HG03139 (cell line): ENCODE measurements around the gene THEMIS.
"Not testable (repeated sequence)": the region's sequence is repeated elsewhere in the genome, so short reads cannot be mapped to it uniquely, and the experiment has no call there.

ENCODE experiments used
- ATAC-seq: cut with Tn5 transposase; IDR thresholded peaks from one replicate; pipeline ENCODE4 v1.9.1; 2021; ENCODE audit not compliant: unreplicated experiment

The THEMIS gene

DNA sequence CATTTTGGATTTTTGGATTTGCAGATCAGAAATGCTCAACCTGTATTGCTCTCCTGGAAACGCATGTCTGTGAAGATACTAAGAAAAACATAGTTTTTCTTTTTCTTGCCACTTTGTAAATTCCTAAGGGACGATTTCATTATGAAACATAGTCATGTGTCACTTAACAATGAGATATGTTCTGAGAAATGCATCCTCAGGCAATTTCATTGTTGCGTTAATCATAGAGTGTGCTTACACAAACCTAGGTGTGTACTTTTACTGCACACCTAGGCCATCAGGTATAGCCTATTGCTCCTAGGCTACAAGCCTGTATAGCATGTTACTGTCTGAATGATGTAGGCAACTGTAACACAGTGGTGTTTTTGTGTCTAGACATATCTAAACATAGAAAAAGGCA lies 13.4 kb upstream of the THEMIS start:
- no peak for ATAC-seq

- no peak for ATAC-seq
Measured at GRCh38 chr6:127912914-127913313, 12.1 kb upstream of the THEMIS start.

DNA sequence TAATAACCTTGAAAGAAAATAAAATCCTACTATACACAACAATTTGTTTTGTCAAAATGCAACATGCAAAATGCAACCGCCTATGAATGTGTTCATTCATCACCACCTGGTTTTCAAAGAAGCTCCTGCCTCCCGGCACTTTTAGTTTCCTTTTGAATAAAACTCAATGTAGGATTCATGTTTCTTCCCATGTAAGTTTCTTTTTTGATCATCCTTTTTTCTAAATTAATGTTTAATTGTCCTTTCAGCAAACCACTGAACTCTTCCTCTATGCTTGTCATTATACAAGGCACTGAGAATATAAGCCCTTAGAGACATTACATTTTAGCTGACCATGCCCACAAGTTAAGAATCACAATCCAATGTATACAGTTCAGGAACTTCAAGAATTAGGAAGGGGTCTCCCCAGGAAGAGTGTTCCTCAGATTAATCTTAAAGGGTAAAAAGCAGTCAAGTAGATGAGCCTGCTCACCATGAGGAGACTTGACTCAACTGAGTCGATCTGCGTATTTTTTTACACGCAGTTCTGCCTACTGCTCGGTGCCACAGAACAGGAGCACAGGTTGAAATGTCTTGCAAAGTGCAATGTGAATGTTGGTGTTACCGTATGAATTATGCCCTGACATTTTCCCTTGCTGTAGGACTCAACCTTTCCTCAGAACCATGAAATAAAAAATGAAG lies 7.2 kb upstream of the THEMIS start:
- ATAC-seq, result peak; percentile 65

- no peak for ATAC-seq
Measured at GRCh38 chr6:127904160-127904559, 3.3 kb upstream of the THEMIS start.

- ATAC-seq, result no peak
Measured at GRCh38 chr6:127902933-127903332, 2.1 kb upstream of the THEMIS start.

- no peak for ATAC-seq
Measured at GRCh38 chr6:127897484-127897883, 3.4 kb downstream of the THEMIS start.

- no peak for ATAC-seq
Measured at GRCh38 chr6:127894051-127894450, 6.8 kb downstream of the THEMIS start.

GRCh38 chr6:127893541-127893940 lies 7.3 kb downstream of the THEMIS start:
- ATAC-seq, result no peak

DNA sequence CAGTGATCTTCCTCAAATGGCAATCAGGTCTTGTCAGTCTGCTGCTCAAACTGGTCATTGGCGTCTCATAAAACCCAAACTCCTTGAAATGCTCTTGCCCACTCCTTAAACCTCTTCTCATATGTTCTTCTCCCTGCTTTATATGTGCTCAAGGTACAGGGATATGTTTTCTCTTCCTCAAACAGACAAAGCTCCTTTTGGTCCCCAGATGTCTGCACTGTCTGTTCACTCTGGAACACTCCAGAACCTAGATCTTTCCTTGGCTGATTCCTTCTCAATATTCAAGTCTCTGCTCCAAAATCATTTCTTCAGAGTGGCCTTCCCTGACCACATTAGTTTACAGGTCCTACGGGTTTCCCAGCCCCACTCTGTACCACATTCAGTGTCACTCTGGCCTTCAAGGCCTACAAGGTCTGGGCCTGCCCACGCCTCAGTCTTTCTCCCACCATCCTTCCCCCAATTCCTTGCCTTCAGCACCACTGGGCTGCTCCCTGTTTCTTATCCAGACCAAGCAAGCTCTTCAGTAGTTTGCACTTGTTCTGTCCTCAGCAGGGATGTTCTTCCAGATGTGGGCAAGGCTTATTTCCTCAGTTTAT lies 9.0 kb downstream of the THEMIS start:
- no peak for ATAC-seq

GRCh38 chr6:127886603-127887002 lies 14.3 kb downstream of the THEMIS start:
- ATAC-seq, result no peak

GRCh38 chr6:127884134-127884533 lies 16.7 kb downstream of the THEMIS start:
- no peak for ATAC-seq

DNA sequence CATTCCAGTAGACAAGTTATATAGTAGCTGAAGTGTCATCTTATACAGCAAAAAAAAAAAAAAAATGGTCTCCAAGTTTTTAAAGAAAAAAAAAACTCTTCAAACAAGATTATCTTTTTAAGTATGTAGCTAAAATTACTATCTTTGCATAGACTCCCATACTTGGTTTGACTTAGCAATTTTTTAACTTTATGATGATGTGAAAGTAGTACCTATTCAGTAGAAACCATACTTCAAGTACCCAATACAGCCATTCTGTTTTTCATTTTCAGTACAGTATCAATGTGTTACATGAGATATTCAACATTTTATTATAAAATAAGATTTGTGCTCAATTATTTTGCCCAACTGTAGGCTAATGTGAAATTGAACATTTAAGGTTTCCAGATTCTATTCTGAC lies 18.9 kb downstream of the THEMIS start:
- ATAC-seq, result not testable (repeated sequence)

- no peak for ATAC-seq
Measured at GRCh38 chr6:127880429-127880828, 20.4 kb downstream of the THEMIS start.

- no peak for ATAC-seq
Measured at GRCh38 chr6:127879685-127880084, 21.2 kb downstream of the THEMIS start.

DNA sequence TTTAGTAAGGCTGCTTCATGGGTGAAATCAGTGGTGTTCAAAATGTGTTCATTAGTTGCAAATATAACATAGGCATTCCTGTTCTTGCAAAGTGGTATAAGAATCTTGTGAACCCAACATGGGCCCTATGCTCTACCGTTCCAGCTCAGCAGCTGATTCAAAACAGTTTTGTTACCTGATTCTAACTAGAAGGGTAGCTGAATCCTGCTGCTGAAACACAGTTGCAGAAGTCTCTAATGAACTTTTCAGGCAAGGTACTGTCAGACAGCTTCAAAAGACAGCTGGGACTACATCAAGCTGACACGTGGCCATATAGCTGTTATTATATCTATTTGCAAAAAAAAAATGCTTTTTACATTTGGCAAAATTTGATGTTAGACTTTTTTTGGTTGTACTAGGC lies 22.7 kb downstream of the THEMIS start:
- ATAC-seq, result no peak

GRCh38 chr6:127877231-127877630 lies 23.6 kb downstream of the THEMIS start:
- ATAC-seq, result no peak

DNA sequence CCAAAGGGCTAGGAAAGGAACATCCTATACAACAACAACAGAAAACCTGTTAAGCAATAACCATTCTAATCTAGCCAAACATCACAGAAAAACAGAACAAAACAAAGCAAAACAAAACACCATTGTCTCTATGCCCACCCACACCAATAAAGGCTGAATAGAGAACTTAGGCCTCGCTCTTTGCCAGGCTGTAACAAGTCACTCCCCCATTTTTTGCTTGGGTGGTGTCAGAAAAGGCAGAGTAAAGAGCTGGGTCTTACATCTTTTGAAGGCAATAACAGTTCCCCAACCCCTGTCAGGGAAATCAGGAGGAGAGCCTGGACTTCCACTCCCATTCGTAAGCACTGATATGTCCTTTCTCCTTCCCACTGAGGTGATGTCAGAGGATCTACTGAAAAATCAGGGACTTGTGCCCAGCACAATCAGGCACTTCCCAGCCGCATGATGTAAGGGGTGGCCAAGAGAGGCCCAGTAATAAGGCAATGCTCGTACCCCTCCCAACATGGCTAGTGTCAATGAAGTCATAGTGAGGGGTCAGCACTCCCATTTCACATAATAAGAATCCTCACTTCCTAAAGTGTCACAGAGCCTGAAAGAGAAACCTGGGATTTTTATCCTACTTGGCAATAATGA lies 31.0 kb downstream of the THEMIS start:
- no peak for ATAC-seq

- ATAC-seq, result no peak
Measured at GRCh38 chr6:127869183-127869582, 31.7 kb downstream of the THEMIS start.

GRCh38 chr6:127868338-127868737 lies 32.5 kb downstream of the THEMIS start:
- ATAC-seq, result no peak

GRCh38 chr6:127866766-127867165 lies 34.1 kb downstream of the THEMIS start:
- no peak for ATAC-seq

DNA sequence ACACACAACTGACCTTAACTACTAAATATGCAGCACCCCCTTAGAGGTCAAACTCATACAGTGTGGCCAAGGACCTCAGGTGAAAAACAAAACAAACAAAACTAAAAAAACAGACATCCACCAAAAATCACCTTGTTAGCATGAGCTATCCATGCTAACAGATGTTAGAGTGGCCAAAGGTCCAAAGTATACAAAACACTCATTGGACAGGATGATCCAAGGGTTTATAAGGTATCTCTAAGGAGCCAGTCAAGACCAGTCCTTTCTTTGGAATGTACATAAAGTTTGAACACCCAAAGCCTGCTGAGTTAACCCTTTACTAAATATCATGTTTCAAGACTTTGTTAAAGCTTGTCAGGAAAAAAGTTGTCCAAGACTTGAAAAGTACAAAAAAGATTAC lies 35.8 kb downstream of the THEMIS start:
- no peak for ATAC-seq

GRCh38 chr6:127864701-127865100 lies 36.2 kb downstream of the THEMIS start:
- no peak for ATAC-seq

GRCh38 chr6:127860723-127861122 lies 40.1 kb downstream of the THEMIS start:
- ATAC-seq, result no peak
